Right ventricle myocardium superior (tissue), 1 donor: ENCODE data around the gene CABP1. TPM values are rescaled to one million over a fixed set of nuclear protein-coding genes. Genes with fewer than 3 reads are reported as not detected.

Experiments used
- ATAC-seq: fragments of 200-7000 bp; cut with Tn5 transposase; one replicate; pipeline ENCODE4 v1.9.1; 2020; ENCODE audit warnings: mild to moderate bottlenecking; ENCODE audit not compliant: poor library complexity
- DNase-seq: peaks from one replicate; pipeline ENCODE4 v3.0.0-alpha.2; 2020
- intact Hi-C: fragments of 100-400 bp; cut with DNase I; formaldehyde crosslinking; loops from one replicate; pipeline ENCODE4 v1.11.2; 2022
- total RNA-seq: library from RNA; stranded (reverse); fragmentation: NEBNext Ultra II Directional; extraction: Animal tissue kit (Norgen Biotek cat#: 25700); gene quantifications from one replicate; pipeline ENCODE4 v1.2.1, GENCODE V29; 2021
- donor health status: DM: no; HTN: yes; CAD: no; lungs with severe emphysema.

CABP1 gene
- total RNA-seq, 1 donor from 2014 or later, result 6.5 TPM

GRCh38 chr12:120686151-120686689 is 45.8 kb downstream of the CABP1 start:
- intact Hi-C loops, result no loop called here
- peak; percentile 94 for ATAC-seq
- peak; percentile 99 for DNase-seq

- ATAC-seq (peak; percentile 93), DNase-seq (peak; percentile 99)
- intact Hi-C loops, result no loop called here
Observed at GRCh38 chr12:120686690-120687577, 46.5 kb downstream of the CABP1 start, which contains the start of gene MLEC. MLEC (plus strand) TSS chr12:120687149; CDS start chr12:120687297, 148 bp downstream.

GRCh38 chr12:120687578-120688289 is 47.3 kb downstream of the CABP1 start:
- DNase-seq, result no peak
- no peak for ATAC-seq
- intact Hi-C loops, result no loop called here

DNA sequence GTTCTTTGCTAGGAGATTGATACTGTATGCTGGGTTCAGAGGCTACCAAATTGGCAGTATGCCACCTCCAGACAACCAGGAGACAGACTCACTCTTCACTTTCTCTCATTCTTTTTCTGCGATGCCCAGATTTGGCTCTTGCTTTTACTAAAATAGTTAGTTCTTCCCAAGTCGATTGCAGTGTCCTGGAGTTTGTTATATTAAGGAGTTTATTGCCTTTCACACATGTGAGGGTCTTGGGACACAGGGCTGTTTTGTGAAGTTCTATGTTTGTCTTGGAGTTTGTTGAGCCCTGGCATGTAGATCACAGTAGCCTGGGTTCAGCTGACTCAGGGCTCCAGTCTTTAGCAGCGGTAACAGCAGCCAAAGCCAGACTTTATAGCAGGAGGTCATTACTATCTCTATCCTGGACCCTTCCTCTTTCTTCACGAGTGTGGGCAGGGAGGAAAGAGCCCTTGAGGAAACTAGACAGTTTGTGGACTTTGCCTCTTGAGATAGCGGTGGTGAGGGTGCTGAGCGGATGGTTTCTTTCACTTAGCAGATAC is 48.2 kb downstream of the CABP1 start:
- intact Hi-C loops, result no loop called here
- DNase-seq (no peak), ATAC-seq (no peak)

DNA sequence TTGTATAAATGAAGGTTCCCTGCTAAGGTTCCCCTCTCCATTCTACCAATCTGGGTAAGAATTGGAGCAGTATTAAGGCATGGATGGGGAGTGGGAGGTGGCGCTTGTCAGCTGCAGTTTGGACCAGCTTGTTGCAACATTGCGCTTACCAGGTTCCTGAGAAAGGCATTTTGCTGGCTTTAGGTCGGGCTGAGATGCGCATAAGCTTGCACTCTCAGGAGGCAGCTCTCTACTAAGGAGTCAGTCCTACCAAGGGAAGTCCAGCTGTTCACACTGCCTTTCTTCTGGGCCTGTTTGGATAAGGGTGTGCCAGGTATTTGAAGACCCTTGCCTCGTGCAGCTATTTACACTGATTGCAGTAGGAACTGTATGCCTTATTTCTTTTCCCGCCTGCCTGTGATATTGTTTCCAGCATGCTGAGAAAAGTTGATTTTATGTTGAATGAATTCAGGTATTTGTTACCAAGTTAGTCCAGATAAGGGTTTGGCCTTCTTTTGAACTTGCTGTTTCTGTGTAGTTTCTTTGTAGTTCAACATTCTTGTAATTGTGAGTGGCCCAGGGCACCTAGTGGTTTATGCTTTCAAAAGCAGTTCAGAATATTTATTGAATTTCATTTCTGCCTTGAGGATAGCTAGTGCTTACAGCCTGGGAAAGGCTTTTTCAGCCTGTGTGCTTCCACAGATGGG is 49.1 kb downstream of the CABP1 start:
- intact Hi-C loops, result no loop called here
- ATAC-seq (no peak), DNase-seq (no peak)

DNA sequence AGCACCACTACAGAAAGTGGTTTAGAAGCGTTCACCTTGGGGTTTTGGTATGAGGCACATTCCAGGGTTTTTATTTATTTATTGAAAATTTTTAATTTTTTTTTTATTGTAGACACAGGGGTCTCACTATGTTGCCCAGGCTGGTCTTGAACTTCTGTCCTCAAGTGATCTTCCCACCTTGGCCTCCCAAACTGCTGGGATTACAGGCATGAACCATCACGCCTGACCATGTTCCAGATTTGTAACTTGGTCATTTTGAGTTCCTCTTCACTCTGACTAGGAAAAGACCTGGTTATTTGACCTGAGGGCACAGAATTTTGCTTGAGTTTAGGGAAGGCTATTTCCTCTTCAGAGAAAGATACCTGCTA is 49.6 kb downstream of the CABP1 start:
- no peak for ATAC-seq

DNA sequence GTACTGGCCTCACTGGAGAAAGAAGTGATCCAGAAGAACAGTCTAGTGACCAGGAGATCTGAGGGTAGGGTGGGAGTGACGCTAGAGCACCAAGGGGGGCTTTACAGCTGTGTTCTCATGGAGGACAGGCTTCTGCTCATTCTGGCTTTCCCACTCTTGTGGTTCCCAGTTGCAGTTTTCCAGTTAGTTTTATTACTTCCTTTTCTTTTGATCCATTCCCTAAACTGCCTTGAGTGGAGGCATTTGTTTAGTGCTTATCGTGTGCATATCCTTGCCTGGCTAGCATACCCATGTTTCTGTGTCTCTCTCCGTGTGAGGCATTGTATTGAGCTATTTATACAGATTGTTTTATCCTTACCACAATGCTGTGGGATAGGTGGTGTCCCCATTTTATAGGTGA is 50.6 kb downstream of the CABP1 start:
- ATAC-seq (no peak), DNase-seq (no peak)
- intact Hi-C loops, result no loop called here

More for the DNA sequence above, 49.6 kb downstream of the CABP1 start:
- intact Hi-C loops, result no loop called here
- no peak for DNase-seq

DNA sequence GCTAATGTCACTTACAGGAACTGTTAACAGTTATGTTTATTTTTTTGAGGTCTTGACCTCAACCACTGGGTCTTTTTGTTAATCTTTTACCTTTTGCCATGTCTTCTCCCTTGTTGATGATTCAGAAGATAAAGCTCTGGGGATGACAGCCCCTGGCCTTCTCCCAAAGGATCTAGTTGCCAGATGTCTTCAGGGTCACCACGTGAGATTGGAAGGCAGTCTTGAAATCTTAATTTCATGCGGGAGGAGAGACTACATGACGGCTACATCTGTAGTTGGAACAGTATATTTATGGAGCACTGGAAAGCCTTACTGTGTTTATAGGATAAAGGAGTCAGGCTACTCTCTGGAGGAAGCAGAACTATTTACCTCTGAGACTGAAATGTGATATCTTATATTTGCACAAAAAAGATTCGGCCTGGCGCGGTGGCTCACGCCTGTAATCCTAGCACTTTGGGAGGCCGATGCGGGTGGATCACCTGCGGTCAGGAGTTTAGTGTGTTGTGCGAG is 52.2 kb downstream of the CABP1 start:
- ATAC-seq, result no peak
- intact Hi-C loops, result no loop called here

GRCh38 chr12:120693848-120694247 is 53.4 kb downstream of the CABP1 start:
- DNase-seq (no peak), ATAC-seq (no peak)
- intact Hi-C loops, result no loop called here

More for the DNA sequence above, 52.2 kb downstream of the CABP1 start:
- DNase-seq, result no peak

DNA sequence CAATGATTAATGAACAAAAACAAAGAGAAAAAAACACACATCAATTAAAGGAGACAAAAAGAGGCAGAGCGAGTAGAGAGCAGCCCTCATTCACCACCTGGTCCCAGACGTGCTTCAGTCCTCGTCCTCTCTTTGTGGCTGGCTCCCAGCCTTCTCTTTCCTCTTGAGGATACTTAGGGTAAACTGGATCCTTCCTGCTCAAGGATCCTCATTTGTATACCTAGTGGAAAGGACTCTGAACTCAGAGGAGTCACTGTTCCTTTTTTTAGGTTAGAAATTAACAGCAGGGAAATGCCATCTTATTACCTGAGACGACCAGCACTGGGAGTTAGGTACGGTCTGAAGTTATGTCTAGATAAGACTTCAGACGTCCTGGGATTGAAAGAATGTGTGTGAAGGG is 56.2 kb downstream of the CABP1 start:
- DNase-seq, result no peak
- intact Hi-C loops, result no loop called here
- ATAC-seq, result no peak

- no peak for ATAC-seq
- intact Hi-C loops, result no loop called here
- no peak for DNase-seq
Observed at GRCh38 chr12:120697344-120697743, 56.9 kb downstream of the CABP1 start.

DNA sequence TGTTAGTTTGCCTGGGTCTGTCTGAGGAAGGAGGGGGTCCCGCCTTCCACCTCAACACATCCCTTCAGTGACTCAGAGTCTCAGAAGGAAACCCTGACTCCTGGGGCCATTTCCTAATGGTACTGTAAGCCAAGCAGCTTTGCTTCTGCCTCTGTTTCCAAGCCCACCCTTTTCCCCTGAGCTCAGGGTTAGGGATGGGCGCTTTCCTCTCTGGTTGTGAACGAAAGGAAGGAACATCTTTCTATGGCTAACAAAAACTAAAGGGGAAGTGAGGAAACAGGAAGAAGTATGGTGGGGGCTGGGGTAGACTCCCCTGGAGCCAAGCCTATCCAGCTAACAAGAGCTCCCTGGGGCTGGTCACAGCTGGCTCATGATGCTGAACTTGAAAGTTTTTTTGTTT is 58.2 kb downstream of the CABP1 start:
- DNase-seq (peak; percentile 50), ATAC-seq (peak; percentile 53)
- intact Hi-C loops, result no loop called here

- ATAC-seq, result no peak
- DNase-seq, result no peak
- intact Hi-C loops, result no loop called here
Observed at GRCh38 chr12:120699553-120699952, 59.1 kb downstream of the CABP1 start.

DNA sequence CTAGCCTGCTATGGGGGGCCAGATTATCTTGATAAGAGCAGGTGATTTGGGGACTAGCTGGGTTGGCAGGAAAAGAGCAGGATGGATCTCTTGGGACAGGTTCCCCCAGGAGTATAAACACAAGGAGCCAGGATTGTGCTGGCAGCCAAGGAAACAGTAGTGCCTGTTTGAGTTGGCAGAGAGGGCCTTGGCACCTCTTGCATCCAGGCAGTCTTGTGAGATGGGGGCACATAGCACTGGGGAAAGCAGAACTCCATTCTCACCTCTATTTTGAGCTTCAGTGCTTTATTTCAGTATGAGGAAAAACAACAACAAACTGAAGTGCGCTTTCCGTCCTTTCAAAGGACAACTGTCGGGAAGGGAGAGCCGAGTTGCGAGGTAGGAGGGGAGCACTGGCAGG is 60.5 kb downstream of the CABP1 start:
- ATAC-seq, result peak; percentile 49
- no peak for DNase-seq
- intact Hi-C loops, result no loop called here

DNA sequence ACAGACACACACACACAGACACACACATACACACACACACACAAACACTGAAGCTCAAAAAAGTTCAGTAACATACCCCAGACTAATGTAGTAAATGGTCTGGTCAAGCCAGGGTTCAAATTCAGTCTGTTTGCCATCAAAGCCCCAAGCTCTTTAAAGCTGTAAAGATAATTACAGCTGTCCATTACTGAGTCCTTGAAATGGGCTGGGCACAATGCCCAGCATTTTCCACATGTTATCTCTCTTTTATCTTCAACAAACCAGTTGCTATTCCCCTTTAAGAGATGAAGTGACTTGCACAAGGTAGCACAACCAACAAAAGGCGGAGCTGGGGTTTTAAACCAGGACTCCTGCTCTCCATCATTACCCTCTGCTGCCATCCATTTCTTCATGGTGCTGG is 62.2 kb downstream of the CABP1 start:
- no peak for ATAC-seq
- no peak for DNase-seq
- intact Hi-C loops, result no loop called here

GRCh38 chr12:120703311-120703942 is 63.0 kb downstream of the CABP1 start:
- ATAC-seq (no peak), DNase-seq (no peak)
- intact Hi-C loops, result no loop called here

DNA sequence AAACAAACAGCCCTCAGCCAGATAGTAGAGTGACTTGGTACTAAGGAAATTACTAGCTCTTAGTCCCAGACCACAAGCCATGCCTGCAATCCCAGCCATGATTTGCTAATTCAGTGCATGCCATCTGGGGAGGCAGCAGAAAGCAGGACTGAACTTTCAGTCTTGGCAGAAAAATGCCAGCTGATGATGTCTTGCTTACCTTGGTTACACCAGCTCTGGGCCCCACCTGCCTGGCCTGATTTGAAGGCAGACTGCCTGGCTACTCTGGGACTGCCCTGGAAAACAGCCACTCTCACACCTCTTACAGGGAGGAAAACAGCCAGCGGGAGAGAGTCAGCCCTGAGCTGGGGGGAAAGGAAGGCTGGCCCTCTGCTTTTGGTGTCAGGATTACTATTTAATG is 65.2 kb downstream of the CABP1 start:
- no peak for DNase-seq
- intact Hi-C loops, result no loop called here
- ATAC-seq, result no peak

DNA sequence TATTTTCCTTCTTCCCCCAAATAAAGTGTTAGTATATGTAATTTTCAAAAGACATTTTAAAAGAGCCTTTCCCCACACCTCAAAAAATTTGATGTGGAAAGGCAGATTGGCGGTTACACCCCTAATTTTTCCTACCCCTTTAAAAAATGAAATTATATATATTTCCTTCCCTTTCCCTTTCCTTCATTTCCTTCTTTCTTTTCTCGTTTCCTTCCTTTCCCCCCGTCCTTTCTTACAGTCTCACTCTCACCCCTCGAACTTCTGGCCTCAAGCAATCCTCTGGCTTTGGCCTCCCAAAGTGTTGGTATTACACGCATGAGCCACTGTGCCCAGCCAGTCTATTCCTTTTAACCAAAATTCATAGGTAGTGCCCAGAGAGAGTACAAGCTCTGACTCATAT is 65.6 kb downstream of the CABP1 start:
- ATAC-seq, result no peak
- intact Hi-C loops, result no loop called here
- no peak for DNase-seq
